Measurements from ENCODE around the gene RPH3AL. TPM values are rescaled to one million over a fixed set of nuclear protein-coding genes. Genes with fewer than 3 reads are reported as not detected.
A peak's percentile ranks its signal among the peaks of the same experiment; 100 is the strongest.

RPH3AL gene
- total and polyA plus RNA-seq, 2 of the 8 experiments (the other 6 are each of a cell fraction or from before 2014, with no cell fraction given), result 5.6 to 5.8 TPM

- TF ChIP-seq SP1 (IDR thresholded peaks at IDR 0.05; ENCODE audit: low read depth, low read length) (no peak), JUND (IDR thresholded peaks at IDR 0.05; ENCODE audit: low read length) (no peak), BRCA1 (IDR thresholded peaks at IDR 0.05; ENCODE audit: low read depth, low read length) (no peak), CHD2 (IDR thresholded peaks at IDR 0.05; ENCODE audit: low read length) (no peak), SP2 (IDR thresholded peaks at IDR 0.05; ENCODE audit: low read length) (no peak), CTCF (IDR thresholded peaks at IDR 0.05; ENCODE audit: control extremely low read depth in 1 of 3, insufficient read depth in 1 of 3, low read depth in 1 of 3, low read length in 3 of 3) (peak; percentile 51 to 98 (median 79)), SUZ12 (IDR thresholded peaks at IDR 0.05; ENCODE audit: low read length) (no peak), GABPA (IDR thresholded peaks at IDR 0.05; ENCODE audit: borderline replicate concordance, insufficient read depth, low read length) (no peak), EZH2 (IDR thresholded peaks at IDR 0.05; ENCODE audit: low read depth, low read length, severe bottlenecking) (no peak), POLR2A (IDR thresholded peaks at IDR 0.05; ENCODE audit: control extremely low read depth in 1 of 2, low read depth in 2 of 2, low read length in 2 of 2) (no peak), PHF8 (conservative IDR thresholded peaks at IDR 0.05; ENCODE audit: low read depth, low read length) (no peak), ASH2L (IDR thresholded peaks at IDR 0.05; ENCODE audit: low read length) (no peak), TAF1 (IDR thresholded peaks at IDR 0.05; ENCODE audit: low read depth, low read length) (no peak), RXRA (IDR thresholded peaks at IDR 0.05; ENCODE audit: insufficient read depth, low read depth, low read length) (no peak), CBX8 (IDR thresholded peaks at IDR 0.05; ENCODE audit: borderline replicate concordance, low read depth, low read length) (no peak), MAX (IDR thresholded peaks at IDR 0.05) (no peak), TEAD4 (IDR thresholded peaks at IDR 0.05; ENCODE audit: low read depth, low read length) (no peak), USF2 (IDR thresholded peaks at IDR 0.05; ENCODE audit: low read length) (no peak), TBP (IDR thresholded peaks at IDR 0.05; ENCODE audit: low read depth, low read length) (no peak), NRF1 (IDR thresholded peaks at IDR 0.05; ENCODE audit: low read depth, low read length) (no peak)
Observed at GRCh38 chr17:309361-309888, 43.2 kb downstream of the RPH3AL start (continued).

Data from H1 (cell line).